Diencephalon (tissue), 1 donor: ENCODE measurements around the gene MSL3. TPM values are rescaled to one million over a fixed set of nuclear protein-coding genes. Genes with fewer than 3 reads are reported as not detected.

Source experiments
- total RNA-seq: library from RNA; depleted of rRNA; stranded (reverse); fragments of >200 nt; gene quantifications from one replicate; pipeline ENCODE4 v1.2.3, GENCODE V29; 2014

MSL3 gene
- 28.8 TPM for total RNA-seq

GRCh38 chrX:11757719-11758399, at the start of gene MSL3:
TSS of gene MSL3 (plus strand) at chrX:11758237. CDS start at chrX:11758264, 27 bp downstream.

Other genes with a start within 250 kb of the MSL3 start
- 4.4 TPM for gene ARHGAP6, start 92.3 kb upstream of the MSL3 start, total RNA-seq